ENCODE data around the gene ZXDC.

- TF ChIP-seq CTCF (IDR thresholded peaks at IDR 0.05) (no peak), POLR2AphosphoS5 (IDR thresholded peaks at IDR 0.05; ENCODE audit: low read depth, low read length) (no peak), SIN3A (IDR thresholded peaks at IDR 0.05; ENCODE audit: borderline replicate concordance, insufficient read depth, low read depth, low read length) (no peak), TCF7L2 (IDR thresholded peaks at IDR 0.05; ENCODE audit: low read depth, low read length) (no peak)
- TF ChIP-seq, protein P1, sequence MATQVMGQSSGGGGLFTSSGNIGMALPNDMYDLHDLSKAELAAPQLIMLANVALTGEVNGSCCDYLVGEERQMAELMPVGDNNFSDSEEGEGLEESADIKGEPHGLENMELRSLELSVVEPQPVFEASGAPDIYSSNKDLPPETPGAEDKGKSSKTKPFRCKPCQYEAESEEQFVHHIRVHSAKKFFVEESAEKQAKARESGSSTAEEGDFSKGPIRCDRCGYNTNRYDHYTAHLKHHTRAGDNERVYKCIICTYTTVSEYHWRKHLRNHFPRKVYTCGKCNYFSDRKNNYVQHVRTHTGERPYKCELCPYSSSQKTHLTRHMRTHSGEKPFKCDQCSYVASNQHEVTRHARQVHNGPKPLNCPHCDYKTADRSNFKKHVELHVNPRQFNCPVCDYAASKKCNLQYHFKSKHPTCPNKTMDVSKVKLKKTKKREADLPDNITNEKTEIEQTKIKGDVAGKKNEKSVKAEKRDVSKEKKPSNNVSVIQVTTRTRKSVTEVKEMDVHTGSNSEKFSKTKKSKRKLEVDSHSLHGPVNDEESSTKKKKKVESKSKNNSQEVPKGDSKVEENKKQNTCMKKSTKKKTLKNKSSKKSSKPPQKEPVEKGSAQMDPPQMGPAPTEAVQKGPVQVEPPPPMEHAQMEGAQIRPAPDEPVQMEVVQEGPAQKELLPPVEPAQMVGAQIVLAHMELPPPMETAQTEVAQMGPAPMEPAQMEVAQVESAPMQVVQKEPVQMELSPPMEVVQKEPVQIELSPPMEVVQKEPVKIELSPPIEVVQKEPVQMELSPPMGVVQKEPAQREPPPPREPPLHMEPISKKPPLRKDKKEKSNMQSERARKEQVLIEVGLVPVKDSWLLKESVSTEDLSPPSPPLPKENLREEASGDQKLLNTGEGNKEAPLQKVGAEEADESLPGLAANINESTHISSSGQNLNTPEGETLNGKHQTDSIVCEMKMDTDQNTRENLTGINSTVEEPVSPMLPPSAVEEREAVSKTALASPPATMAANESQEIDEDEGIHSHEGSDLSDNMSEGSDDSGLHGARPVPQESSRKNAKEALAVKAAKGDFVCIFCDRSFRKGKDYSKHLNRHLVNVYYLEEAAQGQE (IDR thresholded peaks at IDR 0.05; ENCODE audit: insufficient read depth in 1 of 2, low read depth in 2 of 2, low read length in 1 of 2), result no peak
Observed at GRCh38 chr3:126498929-126499328, 23.2 kb upstream of the ZXDC start.

Measured in Panc1 (cell line).